ENCODE data around the gene TRABD2B. TPM values are rescaled to one million over a fixed set of nuclear protein-coding genes. Genes with fewer than 3 reads are reported as not detected.

The TRABD2B gene
- total RNA-seq, 1 donor from 2014 or later = 6.7 TPM

DNA sequence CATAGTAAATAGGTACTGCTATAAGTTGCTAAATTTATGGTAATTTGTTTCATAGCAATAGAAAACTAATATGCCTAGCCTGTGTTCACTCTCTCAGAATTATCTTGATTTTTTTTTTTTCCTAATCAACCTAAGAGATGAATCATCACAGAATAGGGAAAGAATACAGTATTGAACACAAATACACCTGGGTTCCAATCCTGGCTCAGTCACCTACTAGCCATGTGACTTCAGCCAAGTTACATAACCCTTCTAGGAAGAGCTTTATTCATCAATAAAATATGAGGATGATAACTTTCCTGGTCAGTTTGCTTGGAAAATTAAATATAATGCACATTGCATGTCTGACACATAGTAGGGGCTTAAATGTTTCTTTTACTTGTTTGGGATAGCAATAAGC is 279.8 kb downstream of the TRABD2B start:
- TF ChIP-seq, protein P1, sequence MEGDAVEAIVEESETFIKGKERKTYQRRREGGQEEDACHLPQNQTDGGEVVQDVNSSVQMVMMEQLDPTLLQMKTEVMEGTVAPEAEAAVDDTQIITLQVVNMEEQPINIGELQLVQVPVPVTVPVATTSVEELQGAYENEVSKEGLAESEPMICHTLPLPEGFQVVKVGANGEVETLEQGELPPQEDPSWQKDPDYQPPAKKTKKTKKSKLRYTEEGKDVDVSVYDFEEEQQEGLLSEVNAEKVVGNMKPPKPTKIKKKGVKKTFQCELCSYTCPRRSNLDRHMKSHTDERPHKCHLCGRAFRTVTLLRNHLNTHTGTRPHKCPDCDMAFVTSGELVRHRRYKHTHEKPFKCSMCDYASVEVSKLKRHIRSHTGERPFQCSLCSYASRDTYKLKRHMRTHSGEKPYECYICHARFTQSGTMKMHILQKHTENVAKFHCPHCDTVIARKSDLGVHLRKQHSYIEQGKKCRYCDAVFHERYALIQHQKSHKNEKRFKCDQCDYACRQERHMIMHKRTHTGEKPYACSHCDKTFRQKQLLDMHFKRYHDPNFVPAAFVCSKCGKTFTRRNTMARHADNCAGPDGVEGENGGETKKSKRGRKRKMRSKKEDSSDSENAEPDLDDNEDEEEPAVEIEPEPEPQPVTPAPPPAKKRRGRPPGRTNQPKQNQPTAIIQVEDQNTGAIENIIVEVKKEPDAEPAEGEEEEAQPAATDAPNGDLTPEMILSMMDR (conservative IDR thresholded peaks at IDR 0.05) = no peak
- no peak for DNase-seq (ENCODE audit: extremely low spot score, unreplicated experiment)
- no peak overlapping the region for H3K4me3 Mint-ChIP-seq
- no peaks in the 10 kb centered on the region for H3K36me3 Mint-ChIP-seq
- no peaks in the 10 kb centered on the region for H3K9me3 Mint-ChIP-seq
- H3K4me1 Mint-ChIP-seq (ENCODE audit: unreplicated experiment) = peaks cover 17% of the 10 kb centered on the region
- H3K27me3 Mint-ChIP-seq = peaks cover 92% of the 10 kb centered on the region
- H3K27ac Mint-ChIP-seq = no peak overlapping the region

DNA sequence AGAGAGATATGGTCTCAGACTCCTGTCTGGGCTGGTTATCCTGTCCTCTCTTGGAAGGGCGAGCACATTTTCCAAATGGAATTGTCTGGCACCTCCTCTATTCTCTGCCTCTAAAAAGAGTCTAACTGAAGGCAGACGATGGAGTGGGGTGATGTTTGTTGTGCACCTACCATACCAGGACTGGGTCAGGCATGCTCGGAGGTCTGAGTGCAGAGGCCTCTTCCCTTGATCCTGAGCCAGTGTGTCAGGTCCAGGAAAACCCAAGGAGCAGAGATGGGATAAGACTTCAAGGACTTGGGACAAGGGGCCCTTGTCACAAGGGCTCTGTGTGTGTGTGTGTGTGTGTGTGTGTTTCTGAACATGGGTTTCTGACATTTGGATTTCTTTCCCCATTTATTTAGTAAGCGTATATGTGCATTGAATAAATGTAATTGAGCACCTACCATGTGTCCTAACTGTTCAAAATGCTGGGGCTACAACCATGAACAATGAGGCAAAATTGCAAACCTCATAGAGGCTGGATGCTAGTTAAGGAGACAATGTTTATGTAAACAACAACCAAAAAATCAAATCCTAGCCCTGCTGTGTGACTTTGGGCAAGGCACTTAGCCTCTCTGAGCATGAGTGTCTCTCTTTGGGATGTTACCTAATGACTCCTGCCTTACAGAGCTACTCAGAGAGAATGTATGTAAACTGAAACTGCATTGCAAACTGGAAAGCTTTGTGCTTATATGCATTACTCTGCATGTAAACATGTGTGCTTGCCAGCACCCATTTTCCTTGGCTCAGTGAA is 283.0 kb downstream of the TRABD2B start:
- Mint-ChIP-seq H3K27ac (no peak overlapping the region), H3K9me3 (no peaks in the 10 kb centered on the region), H3K36me3 (no peaks in the 10 kb centered on the region), H3K4me3 (no peak overlapping the region), H3K27me3 (peaks cover 90% of the 10 kb centered on the region), H3K4me1 (ENCODE audit: unreplicated experiment) (peaks cover 9% of the 10 kb centered on the region)
- TF ChIP-seq, protein P1 (conservative IDR thresholded peaks at IDR 0.05) = no peak
- DNase-seq (ENCODE audit: extremely low spot score, unreplicated experiment) = peak; percentile 27

DNA sequence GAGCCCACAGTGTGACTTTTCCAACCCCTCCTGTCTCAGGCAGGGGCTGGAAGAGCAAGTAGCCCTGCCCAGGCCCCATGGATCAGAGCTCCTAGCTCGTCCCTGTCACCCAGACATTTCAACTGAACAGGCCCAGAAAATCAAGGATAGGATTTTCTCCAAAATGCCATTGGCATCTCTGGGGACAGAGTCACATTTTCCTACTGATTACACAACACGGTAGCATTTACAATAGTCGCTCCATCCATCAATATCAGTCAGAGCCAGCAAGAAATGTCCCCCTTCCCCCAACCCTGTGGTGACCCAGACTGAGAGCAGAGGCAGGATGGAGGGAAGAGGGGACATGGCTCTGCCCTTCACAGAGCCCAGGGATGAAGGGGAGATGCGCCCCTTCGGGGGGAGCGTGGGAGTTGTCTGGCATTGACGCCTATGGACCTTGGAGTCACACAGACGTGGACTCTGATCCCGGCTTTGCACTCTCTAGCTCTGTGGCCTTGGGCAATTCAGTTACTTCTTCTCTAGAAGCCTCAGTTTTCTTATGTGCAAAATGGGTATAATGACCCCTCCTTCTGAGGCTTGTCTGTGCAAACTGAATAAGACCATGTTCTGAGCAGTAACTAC is 283.7 kb downstream of the TRABD2B start:
- H3K36me3 Mint-ChIP-seq = no peaks in the 10 kb centered on the region
- TF ChIP-seq, protein P1 (conservative IDR thresholded peaks at IDR 0.05) = no peak
- H3K27ac Mint-ChIP-seq = no peak overlapping the region
- no peaks in the 10 kb centered on the region for H3K9me3 Mint-ChIP-seq
- H3K4me1 Mint-ChIP-seq (ENCODE audit: unreplicated experiment) = peaks cover 9% of the 10 kb centered on the region
- peaks cover 90% of the 10 kb centered on the region for H3K27me3 Mint-ChIP-seq
- no peak overlapping the region for H3K4me3 Mint-ChIP-seq
- peak; percentile 37 for DNase-seq (ENCODE audit: extremely low spot score, unreplicated experiment)

DNA sequence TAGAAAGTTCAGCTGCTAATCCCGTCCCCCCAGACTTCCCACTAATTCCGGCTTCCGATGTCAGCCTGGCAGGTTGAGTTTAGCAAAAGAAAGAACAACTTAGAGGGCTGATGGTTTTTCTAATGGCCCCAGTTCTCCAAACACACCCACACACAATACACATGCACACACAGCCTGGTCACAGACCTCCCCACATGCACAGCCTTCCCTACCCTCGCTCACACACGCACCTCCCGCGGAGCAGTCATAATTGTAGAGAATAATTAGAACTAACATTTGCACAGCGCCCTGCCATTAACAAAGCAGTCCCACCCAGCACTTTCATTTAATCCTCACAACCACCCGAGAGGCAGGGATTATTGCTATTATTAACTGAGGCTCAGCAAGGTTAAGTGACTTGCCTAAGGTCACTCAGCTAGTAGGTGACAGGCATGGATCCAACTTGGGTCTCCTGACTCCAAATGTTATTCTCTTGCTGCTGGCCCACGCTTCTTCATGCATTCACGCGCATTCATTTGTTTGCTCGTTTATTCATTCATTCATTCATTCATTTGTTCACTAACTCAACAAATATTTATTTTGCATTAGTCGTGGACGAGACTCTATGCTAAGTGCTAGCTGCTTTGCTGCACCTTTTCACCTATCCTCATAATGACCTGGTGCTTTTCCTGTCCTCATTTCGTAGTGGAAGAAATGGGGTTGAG is 284.4 kb downstream of the TRABD2B start:
- Mint-ChIP-seq H3K27ac (no peak overlapping the region), H3K4me3 (peak overlapping the region; percentile 4), H3K27me3 (peaks cover 88% of the 10 kb centered on the region), H3K36me3 (no peaks in the 10 kb centered on the region), H3K9me3 (no peaks in the 10 kb centered on the region), H3K4me1 (ENCODE audit: unreplicated experiment) (peaks cover 12% of the 10 kb centered on the region)
- TF ChIP-seq, protein P1 (conservative IDR thresholded peaks at IDR 0.05) = no peak
- DNase-seq (ENCODE audit: extremely low spot score, unreplicated experiment) = no peak

DNA sequence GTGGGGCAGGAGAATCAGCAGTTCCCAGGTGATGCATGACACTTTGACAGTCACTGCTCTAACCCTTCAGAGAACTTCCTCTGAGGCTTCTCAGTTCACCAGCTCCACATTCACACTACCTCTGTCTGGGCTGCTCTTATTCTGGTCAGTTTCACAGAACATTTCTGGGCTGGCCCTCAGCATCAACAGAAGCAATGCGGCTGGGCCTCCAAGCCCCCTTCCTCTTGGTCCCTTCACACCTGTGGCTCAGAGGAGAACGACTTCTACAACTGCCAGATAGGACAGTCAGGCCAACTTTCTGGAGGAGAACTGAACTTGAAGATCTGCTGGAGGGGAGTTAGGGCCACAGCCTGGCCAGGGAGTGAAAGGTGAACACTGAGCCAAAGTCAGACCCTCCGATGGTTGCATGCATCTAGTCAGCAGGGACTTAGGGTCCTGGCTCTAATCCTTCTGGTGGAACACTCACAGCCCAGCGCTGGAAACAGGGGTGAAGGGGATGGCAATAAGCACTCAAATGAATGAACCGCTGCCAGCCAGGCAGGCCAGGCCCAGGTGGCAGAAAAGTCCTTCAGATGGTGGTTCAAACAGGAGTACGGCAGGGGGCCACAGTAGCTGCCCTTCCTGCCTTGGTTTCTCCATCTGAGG is 285.2 kb downstream of the TRABD2B start:
- H3K9me3 Mint-ChIP-seq = no peaks in the 10 kb centered on the region
- DNase-seq (ENCODE audit: extremely low spot score, unreplicated experiment) = no peak
- TF ChIP-seq, protein P1 (conservative IDR thresholded peaks at IDR 0.05) = no peak
- H3K36me3 Mint-ChIP-seq = no peaks in the 10 kb centered on the region
- peaks cover 87% of the 10 kb centered on the region for H3K27me3 Mint-ChIP-seq
- peaks cover 12% of the 10 kb centered on the region for H3K4me1 Mint-ChIP-seq (ENCODE audit: unreplicated experiment)
- H3K27ac Mint-ChIP-seq = no peak overlapping the region
- no peak overlapping the region for H3K4me3 Mint-ChIP-seq

Data from type B pancreatic cell (in vitro differentiated cells).